Right lobe of liver (tissue), 4 donors: Measurements from ENCODE around the gene TEX47.

Source experiments
- CTCF ChIP-seq, 4 donors: fragments of 200-600 bp in 3 of 4; fragments of 450-650 bp in 1 of 4; IDR thresholded peaks; one replicate each; pipeline versions ENCODE4 v1.5.1 to v1.8.0; 2016 to 2022; ENCODE audit warnings: antibody characterized with exemption in 4 of 4, mild to moderate bottlenecking in 2 of 4
- POLR2A ChIP-seq: fragments of 450-650 bp; IDR thresholded peaks from one replicate; pipeline ENCODE4 v1.6.1; 2017; ENCODE audit warnings: antibody characterized with exemption, mild to moderate bottlenecking
- donor health status: DM: no; HTN: no; CAD: no.
- donor health status: DM: no; HTN: no; CAD: no.
- donor health status: DM: no; HTN: yes; CAD: no.

- no peak for TF ChIP-seq CTCF (IDR thresholded peaks at IDR 0.05)
- no peak for TF ChIP-seq POLR2A
These were observed 35.4 kb downstream of the TEX47 start for GRCh38 chr7:88760136-88760515.
